Mucosa of gallbladder (tissue), 1 donor: ENCODE measurements around the gene PDZD2. TPM values are rescaled to one million over a fixed set of nuclear protein-coding genes. Genes with fewer than 3 reads are reported as not detected.
"Not testable (repeated sequence)": the region's sequence is repeated elsewhere in the genome, so short reads cannot be mapped to it uniquely, and the experiment has no call there.

Experiments
- DNase-seq: peaks from one replicate; pipeline ENCODE4 v3.0.0-alpha.2; 2020; ENCODE audit warnings: low spot score
- total RNA-seq: library from RNA; stranded (reverse); gene quantifications from one replicate; pipeline ENCODE4 v1.2.1, GENCODE V29; 2021
- donor health status: DM: no; HTN: no; CAD: no.

Gene PDZD2
- total RNA-seq, 1 donor from 2014 or later = 2.7 TPM

DNA sequence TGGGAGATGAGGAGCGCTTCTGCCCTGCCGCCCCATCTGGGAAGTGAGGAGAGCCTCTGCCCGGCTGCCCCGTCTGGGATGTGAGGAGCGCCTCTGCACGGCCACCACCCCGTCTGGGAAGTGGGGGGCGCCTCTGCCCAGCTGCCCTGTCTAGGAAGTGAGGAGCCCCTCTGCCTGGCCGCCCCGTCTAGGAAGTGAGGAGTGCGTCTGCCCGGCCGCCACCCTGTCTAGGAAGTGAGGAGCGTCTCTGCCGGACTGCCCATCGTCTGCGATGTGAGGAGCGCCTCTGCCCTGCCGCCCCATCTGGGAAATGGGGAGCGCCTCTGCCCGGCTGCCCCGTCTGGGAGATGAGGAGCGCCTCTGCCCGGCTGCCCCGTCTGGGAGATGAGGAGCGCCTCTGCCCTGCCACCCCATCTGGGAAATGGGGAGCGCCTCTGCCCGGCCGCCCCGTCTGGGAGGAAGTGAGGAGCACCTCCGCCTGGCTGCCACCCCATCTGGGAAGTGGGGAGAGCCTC, 401.3 kb downstream of the PDZD2 start:
- DNase-seq = not testable (repeated sequence)

DNA sequence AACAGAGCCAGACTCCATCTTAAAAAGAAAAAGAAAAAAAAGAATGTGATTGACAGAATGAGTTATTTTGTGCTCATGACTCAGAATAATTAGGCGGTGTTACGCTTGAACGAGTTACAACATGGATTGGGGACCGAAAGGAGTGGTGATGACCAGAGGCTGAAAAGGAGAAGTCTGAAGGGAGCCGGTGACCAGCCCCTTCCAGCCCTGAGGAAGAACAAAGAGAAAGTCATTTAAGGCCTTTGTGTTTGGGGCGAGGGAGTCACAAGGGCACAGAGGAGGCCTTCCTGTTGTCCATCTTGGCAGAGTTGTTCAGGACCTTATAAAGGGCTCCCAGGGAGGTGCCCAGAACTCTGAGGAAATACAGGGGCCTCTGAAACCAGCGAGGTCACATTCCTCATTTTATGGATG, 403.6 kb downstream of the PDZD2 start:
- DNase-seq = no peak

DNA sequence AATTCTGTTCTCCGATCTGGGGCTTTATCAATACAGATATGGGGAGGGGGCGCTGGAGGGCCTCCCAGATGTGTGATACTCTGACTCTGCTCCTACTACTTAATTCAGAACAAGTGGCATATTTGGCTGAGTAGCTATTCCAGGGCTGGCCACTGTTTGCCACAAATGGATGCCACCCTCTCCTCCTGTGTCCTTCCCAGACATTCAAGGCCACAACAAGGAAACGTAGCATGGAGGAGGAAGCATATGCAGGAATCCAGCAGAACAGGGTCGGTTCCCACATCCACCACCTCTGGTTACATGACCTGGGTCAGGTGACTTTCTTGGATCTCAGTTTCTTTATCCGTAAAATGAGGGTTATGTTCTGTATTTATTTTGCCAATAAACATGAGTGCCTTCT, 404.2 kb downstream of the PDZD2 start:
- DNase-seq = no peak

DNA sequence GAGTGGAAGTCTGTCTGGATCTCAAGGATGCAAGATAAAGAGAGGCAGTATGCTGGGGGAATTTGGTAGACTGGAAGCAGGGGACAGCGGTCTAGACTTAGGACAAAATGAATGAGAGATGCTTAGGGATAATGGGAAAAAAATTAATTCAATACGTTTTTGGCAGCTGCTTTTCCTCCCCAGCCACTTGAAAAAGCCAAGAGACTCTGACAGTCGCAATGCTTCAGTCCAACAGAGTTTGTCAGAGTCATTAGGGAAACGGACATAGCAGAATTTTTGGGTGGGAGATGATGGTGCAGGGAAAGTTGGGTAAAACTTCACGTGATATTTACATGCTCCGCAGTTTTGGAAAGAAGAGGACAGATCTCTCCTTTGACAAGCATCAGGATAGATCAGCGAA, 405.5 kb downstream of the PDZD2 start:
- no peak for DNase-seq

DNA sequence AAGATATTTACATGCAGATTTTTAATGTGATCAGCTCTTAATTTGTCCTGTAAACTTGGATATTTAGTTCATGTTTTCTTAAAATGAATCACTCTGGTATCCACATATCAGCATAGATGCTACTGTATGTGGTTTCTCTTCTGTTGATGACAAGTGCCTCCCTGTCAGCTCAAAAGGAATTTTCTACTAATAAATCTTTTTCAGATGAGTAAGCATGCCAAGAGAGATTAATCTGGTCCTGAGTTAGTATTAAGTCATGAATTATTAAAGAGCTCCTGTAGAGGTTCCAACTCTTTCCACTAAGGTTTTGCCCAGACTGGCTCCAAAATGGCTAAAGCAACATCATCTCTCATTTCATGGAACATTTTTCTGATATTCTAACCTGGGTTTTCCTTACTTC, 406.0 kb downstream of the PDZD2 start:
- DNase-seq = no peak

DNA sequence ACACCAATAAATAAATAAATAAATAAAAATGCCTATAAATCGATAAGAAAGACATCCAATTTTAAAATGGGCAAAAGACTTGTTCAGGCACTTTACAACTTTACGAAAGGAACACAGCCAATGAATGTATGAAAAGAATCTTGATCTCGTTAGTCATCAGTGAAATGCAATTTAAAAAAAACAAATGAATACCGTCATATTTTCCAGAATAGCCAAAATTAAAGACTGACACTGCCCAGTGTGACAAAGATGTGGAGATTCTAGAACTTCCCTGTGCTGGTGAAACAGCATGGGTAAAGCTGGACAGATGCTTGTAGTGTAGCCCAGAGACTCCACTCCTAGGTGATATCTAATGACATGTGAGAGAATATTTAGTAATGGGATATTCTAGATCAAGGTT, 408.1 kb downstream of the PDZD2 start:
- no peak for DNase-seq

DNA sequence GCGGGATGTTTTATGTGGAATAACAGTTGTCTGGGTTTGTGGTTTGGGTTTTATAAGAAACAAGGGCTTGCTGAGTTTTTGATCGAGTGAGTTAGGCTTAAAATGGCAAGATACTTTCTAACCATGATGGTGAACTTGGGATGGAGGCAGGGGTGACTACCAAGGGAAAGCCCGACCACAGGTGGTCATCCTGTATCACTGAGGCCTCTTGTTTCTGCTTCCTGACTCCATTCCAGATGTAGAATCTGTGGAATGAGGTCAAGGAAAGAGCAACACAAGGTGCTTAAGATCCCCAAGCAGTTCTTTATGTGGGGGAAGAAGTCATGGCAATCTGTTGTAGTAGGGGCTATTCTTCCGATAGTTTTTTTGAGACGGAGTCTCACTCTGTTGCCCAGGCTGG, 412.9 kb downstream of the PDZD2 start:
- DNase-seq = no peak

DNA sequence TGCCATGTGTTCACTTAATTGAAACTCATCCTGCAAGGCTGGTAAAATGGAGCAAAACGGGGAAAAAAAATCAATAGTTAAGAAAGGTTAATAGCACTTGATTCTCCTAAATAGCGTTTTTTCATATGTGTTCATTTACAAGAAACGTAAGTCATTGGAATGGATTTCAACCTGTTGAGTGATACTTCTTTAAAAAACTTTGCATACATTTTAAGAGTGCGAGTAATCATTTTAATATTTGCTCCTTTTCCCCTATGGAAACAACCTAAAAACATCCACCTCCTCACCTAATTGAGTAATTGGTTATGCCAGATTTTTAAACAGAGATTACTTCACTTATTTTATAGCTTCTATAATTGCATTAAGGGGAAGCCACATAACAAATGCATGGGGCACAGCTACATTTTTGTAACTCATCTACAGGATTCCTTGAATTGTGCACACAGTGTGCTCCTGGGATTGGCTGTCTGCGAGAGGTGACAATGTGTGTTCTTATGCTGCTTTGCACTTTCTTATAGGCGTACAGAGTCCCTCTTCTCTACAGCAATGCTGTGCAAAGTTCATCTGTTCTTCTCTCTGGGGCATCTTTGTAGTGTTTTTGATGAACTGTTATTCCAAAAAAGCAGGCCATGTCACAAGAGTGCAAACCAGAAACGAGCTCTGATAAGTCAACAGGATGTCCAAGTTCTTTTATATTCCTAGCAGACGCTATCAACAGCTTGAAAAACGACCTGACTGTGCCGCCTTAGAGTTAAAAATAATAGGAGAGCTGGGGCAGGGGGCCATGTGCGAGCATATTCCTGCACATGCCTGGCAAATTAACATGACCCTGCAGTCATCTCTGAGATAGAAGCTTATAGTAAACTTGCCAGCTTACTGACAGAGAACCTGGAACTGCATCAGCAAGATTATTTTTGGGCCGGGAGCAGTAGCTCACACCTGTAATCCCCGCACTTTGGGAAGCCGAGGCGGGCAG, 417.2 kb downstream of the PDZD2 start:
- no peak for DNase-seq

DNA sequence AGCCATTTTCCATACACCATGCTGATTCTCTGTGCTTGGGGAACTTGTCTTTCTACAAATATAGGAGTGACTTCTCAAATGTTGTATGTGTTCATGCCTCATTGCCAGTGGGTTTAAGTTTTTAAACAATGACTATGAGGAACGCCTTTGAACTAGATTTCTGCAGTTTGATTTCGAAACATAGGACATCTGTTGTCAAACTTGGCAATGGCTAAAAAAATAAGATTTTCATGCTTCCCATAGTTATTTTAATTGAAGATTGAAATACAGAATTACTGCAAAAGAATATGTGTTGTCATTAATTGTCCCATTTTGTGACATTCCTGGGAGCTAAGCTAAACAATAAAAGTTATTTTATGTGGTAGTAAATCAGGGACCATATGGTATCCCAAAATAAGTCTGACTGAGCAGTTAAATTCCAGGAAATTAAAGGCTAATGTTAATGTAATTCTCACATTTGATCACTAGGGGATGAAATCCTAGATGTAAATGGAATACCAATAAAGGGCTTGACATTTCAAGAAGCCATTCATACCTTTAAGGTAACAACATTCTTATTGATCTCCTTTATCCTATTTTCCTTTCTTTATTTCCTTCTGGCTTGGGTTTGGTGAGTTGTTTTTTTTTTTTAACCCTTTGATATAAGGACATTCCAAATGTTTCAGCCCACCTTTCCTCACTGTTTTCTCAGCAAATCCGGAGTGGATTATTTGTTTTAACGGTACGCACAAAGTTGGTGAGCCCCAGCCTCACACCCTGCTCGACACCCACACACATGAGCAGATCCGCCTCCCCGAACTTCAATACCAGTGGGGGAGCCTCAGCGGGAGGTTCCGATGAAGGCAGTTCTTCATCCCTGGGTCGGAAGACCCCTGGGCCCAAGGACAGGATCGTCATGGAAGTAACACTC, 418.5 kb downstream of the PDZD2 start:
- no peak for DNase-seq

DNA sequence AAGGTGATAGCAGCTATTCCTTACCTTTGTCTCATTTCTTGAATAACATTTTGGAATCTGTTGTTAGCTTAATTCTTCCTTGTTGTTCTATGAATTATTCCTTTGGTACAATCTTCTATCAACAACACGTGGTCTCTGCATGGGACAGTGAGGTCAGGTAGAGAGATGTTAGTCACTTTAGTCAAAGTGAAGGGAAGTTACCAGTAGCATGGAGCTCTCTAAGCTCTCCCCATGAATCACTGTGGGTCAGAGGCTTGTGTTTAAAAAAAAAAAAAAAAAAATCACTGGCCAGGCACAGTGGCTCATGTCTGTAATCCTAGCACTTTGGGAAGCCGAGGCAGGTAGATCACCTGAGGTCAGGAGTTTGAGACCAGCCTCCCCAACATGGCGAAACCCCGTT, 419.2 kb downstream of the PDZD2 start:
- DNase-seq = no peak

DNA sequence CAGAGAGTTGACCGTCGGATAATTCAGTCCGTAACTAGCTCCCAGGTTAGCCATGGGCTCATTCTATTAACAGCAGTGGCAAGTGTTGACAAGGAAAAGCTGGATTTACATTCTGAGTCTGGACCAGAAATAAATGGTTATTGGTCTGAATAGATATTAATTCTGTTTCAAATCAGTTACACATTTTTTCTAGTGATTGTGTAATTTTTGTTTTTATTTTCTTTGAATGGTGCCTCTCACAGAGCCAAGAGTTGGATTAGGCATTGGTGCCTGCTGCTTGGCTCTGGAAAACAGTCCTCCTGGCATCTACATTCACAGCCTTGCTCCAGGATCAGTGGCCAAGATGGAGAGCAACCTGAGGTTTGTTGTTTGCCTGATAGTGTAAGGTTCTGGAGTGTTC, 420.1 kb downstream of the PDZD2 start:
- no peak for DNase-seq

DNA sequence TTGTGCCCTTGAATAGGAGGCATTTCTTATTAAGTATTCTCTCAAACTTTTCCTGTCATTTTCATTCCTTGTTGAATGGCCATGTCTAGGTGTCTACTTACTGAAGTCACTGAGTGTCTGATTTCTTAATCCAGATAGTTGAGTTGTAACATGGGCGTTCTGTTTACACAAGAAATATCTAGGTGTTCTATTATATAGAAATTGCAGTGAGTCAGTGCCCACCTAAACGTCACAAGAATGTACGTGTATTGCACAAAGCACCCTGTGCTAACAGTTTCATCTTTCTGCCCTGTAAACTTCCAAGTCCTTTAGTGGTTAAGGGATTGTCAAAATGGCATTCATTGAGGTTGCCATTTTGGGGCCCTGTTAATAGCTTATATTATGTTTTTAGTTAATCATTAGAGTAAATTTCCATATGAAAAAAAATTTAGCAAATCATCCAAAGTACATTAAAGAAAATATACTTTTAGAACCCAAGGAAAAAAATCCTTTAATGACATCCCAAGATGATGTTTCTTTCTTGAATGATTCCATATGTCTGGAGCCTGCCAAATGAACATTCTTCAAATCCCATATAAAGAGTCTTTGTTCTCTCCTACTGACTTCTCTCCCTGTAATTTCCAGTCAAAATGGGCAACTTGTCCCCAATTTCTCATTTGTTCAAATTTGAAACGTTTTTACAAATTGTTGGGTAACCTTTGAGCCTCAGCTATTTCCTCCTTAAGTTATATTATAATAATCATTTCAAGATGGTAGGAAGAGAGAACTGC, 421.0 kb downstream of the PDZD2 start:
- DNase-seq = no peak

DNA sequence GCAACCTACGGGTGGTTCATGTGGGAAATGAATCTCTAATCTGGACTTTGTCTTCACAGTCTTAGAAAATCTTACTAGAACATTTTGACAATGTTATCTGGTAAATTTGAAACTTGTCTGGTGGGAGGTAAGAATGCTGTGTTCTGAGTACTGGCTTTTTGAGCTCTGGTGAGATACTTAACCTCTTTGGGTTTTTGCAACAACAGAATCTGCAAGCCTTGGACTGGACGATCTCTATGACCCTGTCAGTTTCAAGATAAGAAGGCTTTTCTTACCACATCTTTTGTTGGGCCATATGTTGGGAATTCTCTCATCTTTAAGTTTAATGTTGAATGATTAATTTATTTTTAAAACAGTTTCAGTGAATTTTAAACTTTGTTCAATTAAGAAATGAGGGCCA, 422.3 kb downstream of the PDZD2 start:
- DNase-seq = no peak

DNA sequence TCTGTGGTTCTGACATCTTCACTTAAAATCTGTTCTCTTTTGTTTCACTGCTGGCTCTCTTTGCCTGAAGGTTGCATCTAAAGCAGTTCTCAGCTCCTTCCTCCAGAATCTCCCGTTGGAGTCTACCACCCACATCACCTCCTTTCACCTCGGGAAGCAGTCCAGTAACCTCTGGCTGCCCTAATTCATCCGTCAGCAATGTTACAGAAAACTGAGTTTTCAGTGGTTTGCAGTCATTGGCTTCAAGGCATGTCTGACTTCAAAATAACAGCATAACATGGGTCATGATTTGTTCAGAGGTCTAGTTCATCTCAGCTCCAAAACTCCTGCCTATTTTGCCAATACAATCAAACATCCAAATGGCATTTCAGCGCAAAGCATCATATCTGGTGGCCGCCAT, 427.5 kb downstream of the PDZD2 start:
- DNase-seq = no peak

DNA sequence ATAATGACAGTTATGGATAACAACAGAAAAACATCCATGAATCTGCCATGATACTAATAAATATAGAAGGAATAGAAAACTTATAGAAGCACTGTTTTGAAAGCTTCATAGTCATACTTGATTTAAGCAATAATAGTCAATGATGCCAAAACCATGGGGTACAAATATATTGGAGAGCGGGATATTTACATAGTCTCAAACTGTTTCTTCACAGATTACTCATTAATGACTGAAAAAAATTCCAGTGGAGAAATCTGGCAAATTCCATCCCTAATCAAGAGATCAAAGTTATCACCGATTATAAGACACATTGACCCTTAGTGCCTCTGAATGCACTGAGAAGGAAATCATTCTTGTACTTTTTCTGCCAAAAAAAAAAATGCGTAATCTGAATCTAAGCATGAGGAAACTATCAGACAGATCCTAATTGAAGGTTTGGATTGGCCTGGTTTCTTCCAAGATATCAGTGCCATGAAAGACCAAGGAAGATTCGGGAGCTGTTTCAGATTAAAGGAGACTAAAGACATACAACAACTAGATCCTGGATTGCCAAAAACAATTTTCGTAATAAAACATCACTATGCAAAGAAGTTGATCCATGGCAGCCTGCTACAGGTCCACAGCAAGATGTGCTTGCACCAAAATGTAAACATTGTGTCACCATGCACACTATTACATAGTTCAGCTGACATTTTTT, 429.0 kb downstream of the PDZD2 start:
- no peak for DNase-seq

DNA sequence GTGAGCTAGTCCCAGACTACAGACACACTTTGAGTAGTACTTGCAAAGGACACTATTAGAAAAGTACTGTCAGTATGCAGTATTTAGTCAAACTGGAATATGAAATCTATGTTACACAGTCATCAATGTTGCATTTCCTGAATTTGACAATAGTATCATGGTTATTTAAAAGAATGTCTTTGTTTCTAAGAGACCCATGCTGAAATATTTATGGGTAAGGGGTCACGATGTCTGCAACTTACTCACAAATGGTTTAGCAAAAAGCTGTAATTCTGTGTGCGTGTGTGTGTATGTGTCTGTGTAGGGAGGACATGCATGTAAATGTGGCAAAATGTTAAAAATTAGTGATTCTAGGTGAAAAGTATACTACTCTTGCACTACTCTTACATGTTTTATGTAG, 429.6 kb downstream of the PDZD2 start:
- DNase-seq = no peak

DNA sequence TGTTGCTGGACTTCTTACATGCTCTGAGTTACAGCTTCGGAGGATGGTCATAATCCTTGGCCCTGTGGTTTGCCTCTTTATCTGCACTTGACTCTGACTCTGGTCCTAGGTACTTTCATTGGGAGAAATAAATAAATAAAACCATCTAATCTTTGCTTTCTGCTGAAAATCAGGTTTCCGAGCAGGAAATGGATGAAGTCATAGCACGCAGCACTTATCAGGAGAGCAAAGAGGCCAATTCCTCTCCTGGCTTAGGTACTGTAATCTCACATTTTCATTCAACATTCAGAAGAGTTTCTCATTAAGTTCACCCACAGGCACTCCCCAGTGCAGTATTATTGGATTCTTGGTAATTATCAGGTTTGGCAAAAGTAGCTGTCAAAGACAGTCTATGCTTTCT, 430.5 kb downstream of the PDZD2 start:
- no peak for DNase-seq

DNA sequence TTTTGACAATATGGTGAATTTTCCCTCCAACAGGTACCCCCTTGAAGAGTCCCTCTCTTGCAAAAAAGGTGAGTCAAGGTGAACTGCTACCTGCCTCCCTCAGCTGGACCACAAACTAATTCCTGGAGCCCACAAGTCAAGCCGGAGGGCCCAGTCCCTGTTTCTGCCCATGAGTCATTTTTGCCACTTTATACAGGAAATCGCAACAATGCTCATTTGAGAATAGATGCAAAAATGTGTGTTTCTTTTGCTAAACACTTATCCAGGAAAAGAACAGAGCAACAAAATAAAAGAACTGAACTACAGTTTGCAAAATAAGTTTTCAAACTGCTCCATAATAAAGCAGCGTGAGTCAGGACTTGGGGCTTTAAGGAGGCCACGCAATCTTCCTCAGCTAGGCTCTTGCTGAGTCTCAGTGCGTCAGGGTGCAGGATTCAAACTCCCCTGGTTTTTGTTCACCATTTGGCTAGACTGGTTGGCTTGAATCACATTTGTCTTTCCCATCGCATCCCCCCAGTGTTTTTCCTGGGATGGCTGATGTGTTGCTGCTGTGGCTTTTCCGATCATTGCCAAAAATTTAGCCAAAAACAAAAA, 432.5 kb downstream of the PDZD2 start:
- DNase-seq = no peak

DNA sequence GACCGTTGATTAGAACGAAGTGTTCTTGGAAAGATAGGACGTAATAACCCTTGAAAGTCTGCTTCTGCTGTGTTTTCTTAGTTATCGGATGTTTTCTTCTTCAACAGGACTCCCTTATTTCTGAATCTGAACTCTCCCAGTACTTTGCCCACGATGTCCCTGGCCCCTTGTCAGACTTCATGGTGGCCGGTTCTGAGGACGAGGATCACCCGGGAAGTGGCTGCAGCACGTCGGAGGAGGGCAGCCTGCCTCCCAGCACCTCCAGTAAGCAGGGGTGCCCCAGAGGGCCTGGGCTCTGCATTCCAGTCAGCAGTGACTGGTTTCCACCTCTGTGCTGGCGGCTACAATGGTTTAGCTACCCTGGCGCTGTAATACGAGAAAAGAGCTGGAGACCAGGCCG, 433.1 kb downstream of the PDZD2 start:
- DNase-seq = no peak

DNA sequence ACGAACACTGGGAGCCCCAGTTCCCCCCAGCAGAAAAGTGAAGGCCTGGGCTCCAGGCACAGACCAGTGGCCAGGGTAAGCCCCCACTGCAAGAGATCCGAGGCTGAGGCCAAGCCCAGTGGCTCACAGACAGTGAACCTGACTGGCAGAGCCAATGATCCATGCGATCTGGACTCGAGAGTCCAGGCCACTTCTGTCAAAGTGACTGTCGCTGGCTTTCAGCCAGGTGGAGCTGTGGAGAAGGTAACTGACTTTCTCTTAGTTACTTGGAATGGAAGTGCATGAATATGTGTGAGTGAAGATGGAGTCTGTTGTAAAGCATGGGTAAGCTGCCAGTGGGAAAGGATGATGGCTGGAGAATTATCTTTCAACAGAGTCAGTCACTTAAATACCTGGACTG, 435.5 kb downstream of the PDZD2 start:
- DNase-seq = no peak
